Thymus (tissue), 11 donors: ENCODE data around the gene SLC25A39. TPM values are rescaled to one million over a fixed set of nuclear protein-coding genes. Genes with fewer than 3 reads are reported as not detected.

Source experiments
- DNase-seq, 9 donors: peaks; one replicate each; pipeline ENCODE4 v3.0.0-alpha.2; 2013; ENCODE audit warnings: low spot score in 9 of 9, low read depth in 6 of 9, missing footprints in 1 of 9
- H3K27ac ChIP-seq, 2 donors: one replicate each; pipeline ENCODE4 v1.5.1; 2013; ENCODE audit warnings: control low read depth in 1 of 2, low read depth in 1 of 2, low read length in 1 of 2, mild to moderate bottlenecking in 1 of 2, moderate library complexity in 1 of 2
- H3K27me3 ChIP-seq, 2 donors: one replicate each; pipeline ENCODE4 v1.5.1; 2013; ENCODE audit warnings: low read length in 1 of 2; ENCODE audit not compliant: control insufficient read depth in 2 of 2, insufficient read depth in 1 of 2
- H3K36me3 ChIP-seq, 2 donors: one replicate each; pipeline ENCODE4 v1.5.1; 2013; ENCODE audit warnings: low read length in 1 of 2, mild to moderate bottlenecking in 1 of 2, moderate library complexity in 1 of 2; ENCODE audit not compliant: control insufficient read depth in 2 of 2, insufficient read depth in 2 of 2
- H3K4me1 ChIP-seq, 2 donors: one replicate each; pipeline ENCODE4 v1.5.1; 2013; ENCODE audit warnings: low read length in 2 of 2; ENCODE audit not compliant: control insufficient read depth in 2 of 2, insufficient read depth in 2 of 2
- H3K4me3 ChIP-seq, 2 donors: one replicate each; pipeline ENCODE4 v1.5.1; 2013; ENCODE audit warnings: low read length in 2 of 2, control low read depth in 1 of 2, mild to moderate bottlenecking in 1 of 2
- H3K9me3 ChIP-seq, 2 donors: one replicate each; pipeline ENCODE4 v1.5.1; 2013; ENCODE audit warnings: low read length in 1 of 2, mild to moderate bottlenecking in 1 of 2; ENCODE audit not compliant: control insufficient read depth in 2 of 2, insufficient read depth in 1 of 2
- WGBS: extraction: QIAGEN DNeasy Blood & Tissue Kit; methylation state at CpG from one replicate; pipeline ENCODE4 v1.1.7; 2013; 5-methylcytosine and 5-hydroxymethylcytosine counted together
- polyA plus RNA-seq: library from polyadenylated mRNA; stranded (reverse); fragments of 200-250 nt; gene quantifications from one replicate; pipeline ENCODE4 v1.2.3, GENCODE V29; 2013
- total RNA-seq: library from RNA; stranded (reverse); fragments of 120-200 nt; gene quantifications from one replicate; pipeline ENCODE4 v1.2.4, GENCODE V29; 2013
- donor health status: healthy.

The SLC25A39 gene
- total and polyA plus RNA-seq, 2 donors, result 46.9 to 93.8 TPM

- H3K4me3 ChIP-seq, result no peak overlapping the region
- no peaks in the 10 kb centered on the region for H3K36me3 ChIP-seq
- H3K9me3 ChIP-seq, result no peaks in the 10 kb centered on the region
- H3K4me1 ChIP-seq, result peaks cover 4 to 24% of the 10 kb centered on the region in 2 donors
- peaks cover 36 to 69% of the 10 kb centered on the region in 2 donors for H3K27me3 ChIP-seq
- 98% methylated on average over 9 of the region's 9 CpGs for WGBS
- no peak for DNase-seq
- H3K27ac ChIP-seq, result no peak overlapping the region
These were observed 33.4 kb upstream of the SLC25A39 start for GRCh38 chr17:44358066-44358465.

GRCh38 chr17:44356241-44356640, 31.6 kb upstream of the SLC25A39 start:
- Histone ChIP-seq H3K27ac (no peak overlapping the region), H3K27me3 (peaks cover 24 to 62% of the 10 kb centered on the region in 2 donors), H3K9me3 (no peaks in the 10 kb centered on the region), H3K4me1 (peaks cover 4 to 15% of the 10 kb centered on the region in 2 donors), H3K36me3 (peaks cover 10 to 12% of the 10 kb centered on the region in 2 donors), H3K4me3 (no peak overlapping the region)
- DNase-seq, result no peak
- WGBS, result 96% methylated on average over 11 of the region's 11 CpGs

GRCh38 chr17:44355642-44356099, 31.0 kb upstream of the SLC25A39 start:
- Histone ChIP-seq H3K27ac (no peak overlapping the region), H3K9me3 (no peaks in the 10 kb centered on the region), H3K36me3 (peaks cover 10 to 12% of the 10 kb centered on the region in 2 donors), H3K4me1 (peaks cover 4 to 10% of the 10 kb centered on the region in 2 donors), H3K4me3 (no peak overlapping the region), H3K27me3 (peaks cover 24 to 56% of the 10 kb centered on the region in 2 donors)
- no peak for DNase-seq
- WGBS, result 91% methylated on average over 17 of the region's 17 CpGs

GRCh38 chr17:44354582-44355561, 30.2 kb upstream of the SLC25A39 start:
- H3K36me3 ChIP-seq, result peaks cover 12 to 15% of the 10 kb centered on the region in 2 donors
- H3K4me1 ChIP-seq, result peaks cover 4 to 8% of the 10 kb centered on the region in 2 donors
- peaks cover 24 to 49% of the 10 kb centered on the region in 2 donors for H3K27me3 ChIP-seq
- no peak overlapping the region for H3K27ac ChIP-seq
- 48% methylated on average over 77 of the region's 77 CpGs for WGBS
- DNase-seq, result peak in 6 of 9 donors; percentile 34 to 77 (median 62)
- peak overlapping the region in 1 of 2 donors; percentile 56 for H3K4me3 ChIP-seq
- no peaks in the 10 kb centered on the region for H3K9me3 ChIP-seq

GRCh38 chr17:44353672-44354331, 29.2 kb upstream of the SLC25A39 start:
- peak overlapping the region in 1 of 2 donors; percentile 56 for H3K4me3 ChIP-seq
- peaks cover 4 to 11% of the 10 kb centered on the region in 2 donors for H3K4me1 ChIP-seq
- H3K9me3 ChIP-seq, result no peaks in the 10 kb centered on the region
- peaks cover 12 to 19% of the 10 kb centered on the region in 2 donors for H3K36me3 ChIP-seq
- H3K27ac ChIP-seq, result no peak overlapping the region
- 20% methylated on average over 98 of the region's 98 CpGs for WGBS
- no peak for DNase-seq
- H3K27me3 ChIP-seq, result peaks cover 24 to 46% of the 10 kb centered on the region in 2 donors

GRCh38 chr17:44352828-44353671, 28.4 kb upstream of the SLC25A39 start:
- H3K4me3 ChIP-seq, result peak overlapping the region in 1 of 2 donors; percentile 56
- H3K27ac ChIP-seq, result no peak overlapping the region
- DNase-seq, result no peak
- H3K27me3 ChIP-seq, result peaks cover 24 to 44% of the 10 kb centered on the region in 2 donors
- H3K4me1 ChIP-seq, result peaks cover 4 to 10% of the 10 kb centered on the region in 2 donors
- peaks cover 12 to 19% of the 10 kb centered on the region in 2 donors for H3K36me3 ChIP-seq
- 60% methylated on average over 22 of the region's 22 CpGs for WGBS
- no peaks in the 10 kb centered on the region for H3K9me3 ChIP-seq

GRCh38 chr17:44351961-44352827, 27.6 kb upstream of the SLC25A39 start:
- H3K4me1 ChIP-seq, result peaks cover 4 to 10% of the 10 kb centered on the region in 2 donors
- no peak for DNase-seq
- H3K4me3 ChIP-seq, result no peak overlapping the region
- no peak overlapping the region for H3K27ac ChIP-seq
- peaks cover 12 to 19% of the 10 kb centered on the region in 2 donors for H3K36me3 ChIP-seq
- no peaks in the 10 kb centered on the region for H3K9me3 ChIP-seq
- peaks cover 24 to 44% of the 10 kb centered on the region in 2 donors for H3K27me3 ChIP-seq
- 95% methylated on average over 36 of the region's 36 CpGs for WGBS

GRCh38 chr17:44351464-44351863, 26.8 kb upstream of the SLC25A39 start:
- no peak for DNase-seq
- no peak overlapping the region for H3K27ac ChIP-seq
- H3K4me3 ChIP-seq, result no peak overlapping the region
- H3K9me3 ChIP-seq, result no peaks in the 10 kb centered on the region
- H3K36me3 ChIP-seq, result peaks cover 12 to 19% of the 10 kb centered on the region in 2 donors
- WGBS, result 95% methylated on average over 8 of the region's 8 CpGs
- peaks cover 4 to 10% of the 10 kb centered on the region in 2 donors for H3K4me1 ChIP-seq
- H3K27me3 ChIP-seq, result peaks cover 24 to 43% of the 10 kb centered on the region in 2 donors
